Mesodermal cell (in vitro differentiated cells): Measurements from ENCODE around the gene TPRA1.
A peak's percentile ranks its signal among the peaks of the same experiment; 100 is the strongest.

Source experiments
- H3K27ac ChIP-seq: 2 replicates; pipeline ENCODE4 v1.7.0; 2013; ENCODE audit warnings: mild to moderate bottlenecking, low read depth, low read length, moderate library complexity; ENCODE audit not compliant: severe bottlenecking
- H3K36me3 ChIP-seq: 2 replicates; pipeline ENCODE4 v1.7.1; 2013; ENCODE audit warnings: mild to moderate bottlenecking, low read length, moderate library complexity; ENCODE audit not compliant: control insufficient read depth, insufficient read depth
- H3K4me1 ChIP-seq: one replicate; pipeline ENCODE4 v1.7.1; 2013; ENCODE audit warnings: mild to moderate bottlenecking, low read length; ENCODE audit not compliant: insufficient read depth, control insufficient read depth, poor library complexity, severe bottlenecking
- H3K4me3 ChIP-seq: 2 replicates; pipeline ENCODE4 v1.7.0; 2013; ENCODE audit warnings: low read length, control low read depth, mild to moderate bottlenecking; ENCODE audit not compliant: insufficient read depth, poor library complexity, severe bottlenecking; ENCODE audit errors: extremely low read depth
- H3K9me3 ChIP-seq: 2 replicates; pipeline ENCODE4 v1.7.1; 2013; ENCODE audit warnings: mild to moderate bottlenecking, low read length, moderate library complexity; ENCODE audit not compliant: control insufficient read depth
- WGBS, 2 experiments: methylation state at CpG; one replicate each; pipeline ENCODE4 v1.1.5; 2013; ENCODE audit warnings: missing lambda C conversion rate in 2 of 2; ENCODE audit not compliant: insufficient coverage in 2 of 2; 5-methylcytosine and 5-hydroxymethylcytosine counted together

TPRA1 gene

DNA sequence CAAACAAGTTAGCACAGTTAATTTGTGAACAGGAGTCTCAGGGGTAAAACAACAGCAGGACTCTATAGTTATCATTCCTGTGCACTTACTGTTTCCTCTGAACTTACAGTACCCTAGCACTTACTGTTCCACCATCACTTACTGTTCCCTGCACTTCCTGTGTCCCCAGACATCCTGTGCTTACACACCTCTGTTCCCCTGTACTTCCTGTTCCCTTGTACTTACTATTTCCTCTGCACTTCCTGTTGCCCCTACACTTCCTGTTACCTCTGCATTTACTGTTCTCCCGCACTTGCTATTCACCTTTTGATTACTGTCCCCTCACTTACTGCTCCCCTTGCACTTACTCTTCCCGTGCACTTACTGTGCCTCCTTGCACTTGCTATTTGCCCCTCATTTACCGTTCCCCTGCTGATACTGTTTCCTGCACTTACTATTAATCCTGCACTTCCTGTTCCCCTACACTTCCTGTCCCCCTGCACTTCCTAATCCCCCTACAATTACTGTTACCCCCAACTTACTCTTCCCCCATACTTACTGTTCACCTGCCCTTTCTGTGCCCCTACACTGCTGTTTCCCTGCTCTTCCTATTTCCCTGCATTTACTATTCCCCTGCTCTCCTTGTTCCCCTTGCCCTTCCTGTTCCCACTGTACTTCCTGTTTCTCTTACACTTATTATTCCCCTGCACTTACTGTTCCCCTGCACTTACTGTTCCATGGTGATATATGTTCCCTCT, 30.3 kb downstream of the TPRA1 start:
- Histone ChIP-seq H3K36me3 (no peaks in the 10 kb centered on the region), H3K27ac (no peak overlapping the region), H3K4me1 (no peaks in the 10 kb centered on the region), H3K4me3 (no peak overlapping the region), H3K9me3 (peaks cover 9% of the 10 kb centered on the region)
- WGBS, 2 experiments = 79 to 81% methylated on average over 3 of the region's 3 CpGs

DNA sequence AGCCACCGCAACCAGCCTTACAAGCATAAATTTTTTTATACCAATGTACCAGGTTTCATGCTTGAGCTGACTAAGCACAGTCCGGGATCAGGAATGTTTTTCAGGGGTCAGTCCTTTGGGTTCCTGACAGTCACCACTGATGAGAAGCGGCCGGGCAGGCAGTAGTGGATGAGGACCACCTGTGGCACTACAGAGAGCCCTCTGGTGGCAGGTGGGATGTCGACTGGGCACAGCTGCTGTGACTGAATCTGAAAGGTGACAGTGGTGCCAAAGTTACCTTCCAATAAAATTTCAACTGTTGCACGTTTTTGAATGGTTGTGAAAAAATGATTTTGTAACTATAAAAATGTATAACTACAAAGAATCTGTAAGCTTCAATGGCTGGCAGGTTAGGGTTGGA, 34.0 kb downstream of the TPRA1 start:
- Histone ChIP-seq H3K4me1 (no peaks in the 10 kb centered on the region), H3K36me3 (no peaks in the 10 kb centered on the region), H3K9me3 (peaks cover 9% of the 10 kb centered on the region), H3K4me3 (no peak overlapping the region), H3K27ac (no peak overlapping the region)
- WGBS, 2 experiments = 51 to 61% methylated on average over 2 to 4 of the region's 6 CpGs

DNA sequence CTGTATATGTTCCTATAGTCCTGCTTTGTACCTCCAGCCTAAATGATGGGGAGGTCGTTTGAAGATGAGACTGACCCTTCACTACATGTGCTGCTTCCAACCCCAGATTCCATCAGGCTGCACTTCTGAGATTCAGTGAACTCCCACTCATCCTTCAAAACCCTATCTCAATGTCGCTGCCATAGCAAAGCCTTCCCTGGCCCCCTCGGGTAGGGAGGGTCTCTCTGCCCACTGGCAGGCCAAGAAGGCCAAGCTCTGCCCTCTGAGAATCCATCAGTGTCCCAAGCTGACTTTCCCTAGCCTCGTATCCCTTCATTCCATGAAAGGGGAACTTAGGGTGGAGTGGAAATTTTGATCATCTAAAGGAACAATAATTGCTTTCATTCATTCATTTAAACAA, 35.4 kb downstream of the TPRA1 start:
- WGBS, 2 experiments = 86% methylated on average over 3 to 4 of the region's 4 CpGs

DNA sequence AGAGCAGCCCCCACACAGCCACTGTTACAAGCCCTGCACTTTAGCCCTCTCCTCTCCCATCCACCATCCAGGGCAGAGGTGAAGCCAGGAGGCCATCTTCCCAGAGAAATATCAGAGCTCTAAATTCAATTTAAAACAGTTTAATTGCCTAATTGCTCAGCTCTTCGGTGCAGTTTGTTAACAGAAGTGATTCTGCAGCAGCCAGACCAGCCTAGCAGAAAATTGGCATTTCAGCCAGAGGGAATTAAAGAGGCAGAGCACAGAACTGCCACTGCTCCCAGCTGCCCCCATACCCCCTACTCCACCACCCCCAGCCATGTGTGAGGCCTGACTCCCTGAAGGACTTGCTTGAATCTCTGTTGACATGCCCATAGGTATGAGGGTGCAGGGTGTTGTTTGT, 38.5 kb downstream of the TPRA1 start:
- H3K27ac ChIP-seq = no peak overlapping the region

More for the DNA sequence above, 35.4 kb downstream of the TPRA1 start:
- H3K4me1 ChIP-seq = no peaks in the 10 kb centered on the region
- no peak overlapping the region for H3K4me3 ChIP-seq
- peaks cover 8% of the 10 kb centered on the region for H3K9me3 ChIP-seq
- no peaks in the 10 kb centered on the region for H3K36me3 ChIP-seq
- H3K27ac ChIP-seq = no peak overlapping the region

DNA sequence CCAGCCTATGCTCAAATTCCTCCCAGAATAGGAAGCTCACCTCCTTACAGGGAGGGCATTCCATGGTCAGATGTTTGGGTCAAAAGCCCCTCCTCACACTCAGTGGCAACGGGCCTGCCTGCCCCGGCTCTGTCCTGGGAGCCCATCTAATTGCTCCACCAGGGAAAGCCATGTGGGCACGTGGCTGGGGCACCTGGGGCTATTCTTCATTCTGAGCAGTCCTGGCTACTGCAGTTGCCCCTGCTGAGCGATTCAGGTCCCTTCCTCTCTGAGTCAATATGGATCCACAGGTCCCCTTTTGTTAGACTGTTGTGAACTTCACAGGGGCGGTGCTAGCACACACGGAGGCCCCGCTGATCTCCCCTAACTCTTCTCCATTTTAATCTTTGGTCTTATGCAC, 39.4 kb downstream of the TPRA1 start:
- Histone ChIP-seq H3K4me1 (no peaks in the 10 kb centered on the region), H3K4me3 (no peak overlapping the region), H3K27ac (no peak overlapping the region), H3K9me3 (no peaks in the 10 kb centered on the region), H3K36me3 (no peaks in the 10 kb centered on the region)
- 57 to 59% methylated on average over 7 of the region's 7 CpGs for WGBS, 2 experiments

More for the DNA sequence above, 38.5 kb downstream of the TPRA1 start:
- Histone ChIP-seq H3K4me1 (no peaks in the 10 kb centered on the region), H3K9me3 (no peaks in the 10 kb centered on the region), H3K4me3 (no peak overlapping the region), H3K36me3 (no peaks in the 10 kb centered on the region)
- WGBS, 2 experiments = 91 to 100% methylated on average over 1 of the region's 1 CpG

DNA sequence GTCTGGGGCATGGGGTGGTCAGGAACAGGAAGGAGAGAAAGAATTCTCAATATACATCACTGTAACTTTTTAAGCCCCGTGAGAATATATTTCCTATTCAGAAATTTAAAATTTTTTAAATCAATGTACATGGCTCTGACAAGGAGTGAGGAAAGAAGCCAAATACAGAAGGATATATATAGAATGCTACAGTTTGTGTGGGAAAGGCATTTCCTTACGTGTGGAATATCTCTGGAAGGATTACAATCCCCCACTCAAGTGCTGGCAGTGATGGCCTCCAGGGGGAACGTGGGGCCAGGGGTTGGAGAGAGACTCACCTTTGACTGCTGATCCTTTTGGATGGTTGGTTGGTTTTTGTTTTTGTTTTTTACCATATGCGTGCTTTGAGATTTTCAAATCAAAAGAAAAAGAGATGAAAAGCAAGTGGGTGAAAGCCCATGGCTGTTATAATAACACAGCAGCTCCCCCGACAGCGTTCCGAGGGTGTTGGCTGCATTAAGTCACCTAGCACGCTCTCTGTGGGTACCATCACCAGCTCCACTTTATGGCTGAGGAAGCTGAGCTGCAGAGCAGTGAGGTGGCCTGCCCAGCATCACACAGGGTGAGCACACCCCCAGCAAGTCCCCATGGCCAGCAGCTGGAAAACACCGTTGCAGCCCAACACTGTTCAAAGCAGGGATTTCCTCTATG, 39.9 kb downstream of the TPRA1 start:
- Histone ChIP-seq H3K9me3 (no peaks in the 10 kb centered on the region), H3K36me3 (no peaks in the 10 kb centered on the region), H3K4me1 (no peaks in the 10 kb centered on the region), H3K27ac (no peak overlapping the region), H3K4me3 (no peak overlapping the region)
- WGBS, 2 experiments = 77 to 83% methylated on average over 6 to 7 of the region's 9 CpGs

DNA sequence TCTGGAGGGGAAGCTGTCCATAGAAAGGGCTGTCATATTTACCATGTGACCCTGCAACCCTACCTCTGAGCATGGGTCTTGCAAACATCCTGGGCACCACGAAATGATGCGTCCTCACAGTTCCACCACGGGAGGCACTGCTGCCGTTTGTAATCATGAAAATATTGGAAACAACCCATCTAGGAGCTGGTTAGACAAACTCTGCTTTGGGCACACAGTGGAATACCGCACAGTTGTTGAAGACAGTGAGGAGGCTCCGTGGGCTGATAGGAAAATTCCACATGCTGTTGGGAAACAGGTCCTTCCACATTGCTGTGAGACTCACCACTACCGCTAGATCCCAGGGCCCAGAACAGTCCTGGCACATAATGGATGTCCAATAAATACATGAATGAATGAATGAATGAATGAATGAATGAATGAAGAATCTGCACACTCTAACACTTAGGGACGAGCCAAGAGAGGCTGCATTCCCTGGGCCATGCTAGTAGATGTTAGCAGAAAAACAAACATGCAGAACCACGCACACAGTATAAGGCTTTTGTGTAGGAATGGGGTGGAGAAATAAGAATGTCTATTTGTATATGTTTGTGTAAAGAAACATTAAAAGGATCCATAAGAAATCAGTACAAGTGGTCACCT, 40.6 kb downstream of the TPRA1 start:
- H3K4me3 ChIP-seq = no peak overlapping the region

DNA sequence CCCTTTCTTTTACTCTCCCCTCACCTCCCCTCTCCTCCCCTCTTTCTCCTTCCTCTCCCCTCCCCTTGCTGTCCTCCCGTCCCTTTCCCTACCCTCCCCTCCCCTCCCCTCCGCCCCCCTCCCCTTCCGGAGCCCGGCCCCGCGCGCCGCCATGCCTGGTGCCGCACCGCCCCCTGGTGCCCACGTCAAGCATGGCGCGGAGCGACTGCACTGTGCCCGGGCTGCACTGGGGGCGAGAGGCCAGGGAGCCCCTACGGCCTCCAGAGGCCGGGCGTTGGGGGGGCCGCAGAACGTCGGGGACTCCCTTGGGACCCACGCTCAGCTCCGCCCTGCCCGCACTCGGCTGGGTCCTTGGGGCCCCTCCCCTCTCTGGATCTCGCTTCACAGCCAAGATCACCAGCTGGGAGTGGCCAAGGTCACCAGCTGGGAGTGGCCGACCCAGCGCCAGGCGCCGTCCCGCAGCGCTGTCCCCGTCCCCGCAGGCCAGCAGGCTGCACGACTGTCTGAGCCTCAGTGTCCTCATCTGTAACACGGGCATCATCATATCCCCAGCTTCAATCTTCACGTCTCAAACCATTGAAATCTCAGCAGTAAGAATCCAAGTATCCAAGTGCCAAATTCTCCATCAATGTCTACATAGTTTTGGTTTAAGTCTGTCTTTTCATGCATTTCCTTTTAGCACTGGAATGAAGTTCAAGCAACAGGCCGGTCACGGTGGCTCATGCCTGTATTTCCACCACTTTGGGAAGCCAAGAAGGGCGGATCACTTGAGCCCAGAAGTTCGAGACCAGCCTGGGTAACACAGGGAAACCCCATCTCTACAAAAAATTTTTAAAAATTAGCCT, 42.5 kb downstream of the TPRA1 start:
- no peaks in the 10 kb centered on the region for H3K9me3 ChIP-seq
- 7 to 13% methylated on average over 28 to 32 of the region's 42 CpGs for WGBS, 2 experiments
- peak overlapping the region; percentile 41 for H3K4me3 ChIP-seq
- H3K27ac ChIP-seq = no peak overlapping the region
- no peaks in the 10 kb centered on the region for H3K4me1 ChIP-seq
- no peaks in the 10 kb centered on the region for H3K36me3 ChIP-seq

More for the DNA sequence above, 40.6 kb downstream of the TPRA1 start:
- Histone ChIP-seq H3K4me1 (no peaks in the 10 kb centered on the region), H3K9me3 (no peaks in the 10 kb centered on the region), H3K36me3 (no peaks in the 10 kb centered on the region), H3K27ac (no peak overlapping the region)
- WGBS, 2 experiments = 87 to 88% methylated on average over 7 to 8 of the region's 9 CpGs

DNA sequence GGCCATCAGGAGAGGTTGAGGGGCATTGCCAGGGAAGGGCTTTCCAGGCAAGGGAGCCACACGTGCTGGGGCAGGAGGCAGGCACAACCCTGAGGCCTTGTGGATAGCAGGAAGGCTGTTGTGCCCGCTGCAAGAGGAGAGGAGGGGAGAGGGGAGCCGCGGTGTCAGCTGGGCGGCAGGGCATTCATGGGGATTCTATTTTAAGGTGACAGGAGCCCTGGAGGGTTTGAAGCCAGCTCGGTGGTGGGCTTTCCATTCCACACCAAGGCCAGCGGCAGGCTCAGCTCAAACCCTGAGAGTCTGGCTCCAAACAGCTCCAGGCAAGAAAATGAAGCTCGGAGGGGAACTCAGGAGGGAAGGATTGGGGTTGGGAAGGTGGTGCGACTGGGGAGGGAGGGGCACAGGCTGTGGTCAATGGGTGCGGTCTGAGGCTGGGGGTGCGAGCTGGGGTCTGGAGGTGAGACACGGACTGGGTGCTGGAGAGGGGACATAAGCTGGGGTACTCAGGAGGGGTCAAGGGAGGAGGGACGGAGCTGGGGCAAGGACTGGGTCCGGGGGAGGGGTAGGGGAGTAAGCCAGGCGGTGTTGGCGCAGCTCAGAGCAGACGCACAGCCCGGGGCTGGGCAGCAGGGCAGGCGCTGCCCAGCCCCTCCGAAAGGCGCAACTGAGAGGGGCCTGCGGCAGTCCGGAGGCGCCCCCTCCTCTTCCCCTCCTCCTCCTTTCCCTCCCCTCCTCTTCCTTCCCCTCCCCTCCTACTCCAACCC, 43.4 kb downstream of the TPRA1 start:
- Histone ChIP-seq H3K36me3 (no peaks in the 10 kb centered on the region), H3K4me3 (peak overlapping the region; percentile 41), H3K27ac (no peak overlapping the region), H3K4me1 (no peaks in the 10 kb centered on the region), H3K9me3 (no peaks in the 10 kb centered on the region)
- WGBS, 2 experiments = 9 to 10% methylated on average over 17 to 22 of the region's 24 CpGs

DNA sequence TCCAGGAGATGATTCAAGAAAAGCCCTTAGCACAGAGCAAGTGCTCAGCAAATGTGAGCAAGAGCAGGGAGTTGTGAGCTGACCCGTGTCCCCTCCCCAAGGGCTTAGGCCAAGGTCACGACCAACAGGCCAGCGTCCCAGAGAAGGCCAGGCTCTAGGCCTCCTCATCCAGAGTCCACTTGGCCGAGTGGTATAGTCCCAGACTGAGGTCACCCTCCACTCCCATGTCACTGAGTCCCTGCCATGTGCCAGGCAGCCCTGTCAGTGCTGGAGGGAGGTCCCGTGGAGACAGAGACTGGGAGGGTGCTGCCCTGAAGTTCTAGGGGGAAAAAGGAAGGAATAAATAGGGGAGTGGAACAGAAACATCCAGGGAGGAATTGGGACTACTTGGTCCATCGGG, 44.0 kb downstream of the TPRA1 start:
- no peak overlapping the region for H3K4me3 ChIP-seq
- H3K9me3 ChIP-seq = no peaks in the 10 kb centered on the region
- H3K27ac ChIP-seq = no peak overlapping the region
- 78 to 80% methylated on average over 6 of the region's 6 CpGs for WGBS, 2 experiments
- H3K4me1 ChIP-seq = no peaks in the 10 kb centered on the region
- no peaks in the 10 kb centered on the region for H3K36me3 ChIP-seq
